ENCODE data around the gene CAD.

The CAD gene

DNA sequence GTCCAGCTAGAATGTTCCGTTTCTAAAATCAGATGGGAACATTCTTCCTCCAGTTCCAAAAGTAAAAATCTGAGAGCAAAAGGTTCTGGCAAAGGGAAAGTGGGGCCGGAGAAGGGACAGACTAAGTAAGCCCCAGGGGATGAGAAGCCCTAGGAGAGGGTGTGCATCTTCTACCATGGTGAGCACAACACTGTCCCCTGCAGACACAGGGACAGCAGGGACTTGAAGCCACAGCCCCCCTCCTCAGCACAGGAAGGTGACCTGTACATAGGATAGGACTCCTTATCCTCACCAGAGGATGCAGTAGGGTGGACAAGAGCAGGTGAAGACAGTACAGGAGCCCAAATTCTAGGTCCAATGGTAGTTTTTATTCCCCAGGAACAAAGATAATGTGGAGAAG, 17.9 kb upstream of the CAD start:
- no peak for DNase-seq

DNA sequence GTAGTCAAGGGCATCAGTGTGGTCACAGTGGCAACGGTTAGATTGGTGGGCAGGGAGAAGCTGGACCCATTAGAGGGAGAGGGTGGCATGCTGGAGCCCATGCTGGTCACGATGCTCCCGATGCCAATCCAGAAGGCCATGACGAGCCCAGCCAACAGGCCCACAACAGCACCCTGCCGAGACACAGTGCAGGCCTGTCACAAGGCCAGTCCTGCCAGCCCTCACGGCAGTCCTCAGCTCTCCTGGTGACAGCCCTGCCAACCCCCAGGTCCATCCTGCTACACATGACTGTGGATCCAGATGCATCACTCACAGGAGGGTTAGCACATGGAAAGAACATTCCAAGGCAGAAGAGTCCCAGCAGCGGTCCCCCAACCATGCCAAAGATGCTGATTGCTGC, 15.5 kb upstream of the CAD start:
- no peak for DNase-seq

DNA sequence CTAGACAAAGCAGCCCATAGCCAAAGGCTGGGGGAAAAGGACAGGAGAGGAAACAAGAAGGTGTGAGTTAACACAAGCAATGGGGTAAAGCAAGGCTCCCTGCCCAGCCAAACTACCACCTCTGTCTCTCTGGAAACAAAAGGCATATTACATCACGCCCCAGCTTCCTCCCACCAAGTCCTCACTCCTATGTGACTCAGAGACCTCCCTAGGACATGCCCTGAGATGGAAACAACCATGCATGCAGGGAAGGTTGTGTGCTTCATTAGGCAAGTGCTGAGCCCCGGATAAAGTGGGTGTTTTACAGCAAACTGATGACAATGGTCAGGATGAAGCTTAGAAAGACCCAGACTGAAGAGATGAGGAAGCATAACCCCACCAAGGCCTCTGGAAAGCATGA, 14.3 kb upstream of the CAD start:
- DNase-seq: no peak

DNA sequence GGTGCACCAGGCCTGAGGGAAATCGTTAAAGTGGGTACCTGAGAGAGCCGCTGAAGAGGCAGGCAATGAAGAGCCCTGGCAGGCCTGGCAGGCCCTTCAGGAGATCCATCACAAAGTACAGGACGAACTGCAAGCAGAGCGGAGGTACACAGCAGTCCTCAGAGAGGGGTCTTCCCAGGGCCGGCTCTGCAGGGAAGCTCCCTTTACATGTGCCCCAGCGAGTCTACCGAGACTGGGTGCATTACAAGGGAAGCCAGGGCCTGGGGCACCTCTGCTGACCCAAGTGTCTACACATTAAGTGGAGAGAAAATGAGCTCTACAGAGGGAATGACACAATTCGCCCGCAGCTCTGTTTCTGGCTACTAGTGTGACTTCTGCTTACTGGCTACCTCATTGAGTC, 13.4 kb upstream of the CAD start:
- DNase-seq: no peak

DNA sequence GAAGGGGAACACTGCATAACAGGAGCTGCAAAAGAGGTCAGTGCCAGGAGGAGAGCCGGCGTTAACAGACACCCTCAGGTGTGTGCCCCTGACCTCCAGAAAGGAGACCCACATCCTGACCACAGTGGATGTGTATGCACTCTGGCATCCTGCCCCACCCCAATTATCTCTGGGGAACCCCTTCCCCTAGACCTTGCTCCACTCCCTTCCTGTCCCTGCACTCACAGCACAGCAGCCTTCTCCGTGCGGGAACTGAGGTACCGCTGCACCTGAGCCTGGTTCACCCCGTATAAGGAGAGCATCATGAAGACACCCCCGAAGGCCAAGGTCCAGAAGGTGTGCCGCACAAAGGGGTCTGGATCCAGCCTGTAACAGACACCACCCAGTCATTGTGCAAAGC, 12.6 kb upstream of the CAD start:
- no peak for DNase-seq

DNA sequence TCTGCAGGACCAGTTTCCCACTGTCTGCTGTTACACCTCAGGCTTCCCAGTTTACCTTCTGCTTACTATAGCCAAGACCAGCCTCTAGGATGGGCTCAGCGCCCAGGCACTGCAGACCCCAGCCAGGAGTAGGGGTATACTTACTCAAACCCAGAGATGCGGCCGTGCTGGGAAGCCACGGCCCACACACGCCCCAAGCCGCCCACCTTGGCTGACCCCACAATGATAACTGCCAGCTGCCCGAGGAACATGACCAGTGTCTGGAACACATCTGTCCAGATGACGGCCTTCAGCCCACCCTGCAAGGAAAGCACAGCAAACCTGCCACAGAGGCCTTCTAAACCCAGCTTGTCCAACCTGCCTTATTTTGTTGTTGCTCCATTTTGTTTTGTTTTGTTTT, 12.0 kb upstream of the CAD start:
- no peak for DNase-seq

DNA sequence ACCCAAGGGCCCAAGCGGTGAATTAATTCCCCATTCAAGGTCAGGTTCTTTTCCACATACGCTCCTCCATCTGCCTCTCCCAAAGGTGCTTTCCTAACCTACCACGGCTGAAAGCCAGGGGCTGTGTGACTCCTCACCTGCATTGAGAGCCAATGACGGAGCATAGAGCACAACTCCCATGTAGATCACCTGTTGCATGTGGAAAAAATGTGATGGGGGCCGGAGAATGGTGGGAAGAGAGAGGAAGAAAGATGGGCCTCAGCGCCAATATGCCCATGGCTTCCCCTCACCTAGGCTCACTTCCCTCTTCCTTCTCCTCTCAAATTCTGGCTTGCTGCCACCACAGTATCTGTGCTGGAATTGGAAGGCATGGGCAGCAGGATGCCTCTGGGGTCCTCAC, 10.8 kb upstream of the CAD start:
- no peak for DNase-seq

DNA sequence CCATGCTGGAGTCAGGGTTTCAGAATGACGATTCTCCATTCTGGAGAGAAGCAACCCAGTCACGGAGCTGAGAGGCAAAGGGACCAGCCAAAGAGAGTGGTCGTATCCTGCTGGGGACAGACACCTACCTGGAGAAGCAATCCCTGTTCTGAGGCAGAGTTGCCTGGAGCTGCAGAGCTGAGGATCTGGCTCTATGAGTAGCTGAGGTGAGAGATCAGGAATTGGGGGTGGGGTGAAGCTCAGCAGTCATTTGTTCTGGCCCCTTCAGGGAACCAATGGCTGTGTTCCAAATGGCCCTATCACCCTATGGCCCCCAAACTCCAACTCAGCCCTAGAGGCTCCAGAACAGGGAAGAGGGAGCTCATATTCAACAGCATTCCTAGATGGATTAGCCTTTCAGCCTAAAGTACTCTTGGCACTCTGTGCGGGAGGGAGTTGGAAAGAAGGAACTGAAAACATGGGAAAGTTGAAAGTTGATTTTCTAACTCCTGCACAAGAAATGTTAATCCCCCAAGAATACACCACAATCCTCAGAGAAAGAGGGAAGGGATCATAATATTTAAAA, 8.6 kb upstream of the CAD start:
- DNase-seq: no peak

DNA sequence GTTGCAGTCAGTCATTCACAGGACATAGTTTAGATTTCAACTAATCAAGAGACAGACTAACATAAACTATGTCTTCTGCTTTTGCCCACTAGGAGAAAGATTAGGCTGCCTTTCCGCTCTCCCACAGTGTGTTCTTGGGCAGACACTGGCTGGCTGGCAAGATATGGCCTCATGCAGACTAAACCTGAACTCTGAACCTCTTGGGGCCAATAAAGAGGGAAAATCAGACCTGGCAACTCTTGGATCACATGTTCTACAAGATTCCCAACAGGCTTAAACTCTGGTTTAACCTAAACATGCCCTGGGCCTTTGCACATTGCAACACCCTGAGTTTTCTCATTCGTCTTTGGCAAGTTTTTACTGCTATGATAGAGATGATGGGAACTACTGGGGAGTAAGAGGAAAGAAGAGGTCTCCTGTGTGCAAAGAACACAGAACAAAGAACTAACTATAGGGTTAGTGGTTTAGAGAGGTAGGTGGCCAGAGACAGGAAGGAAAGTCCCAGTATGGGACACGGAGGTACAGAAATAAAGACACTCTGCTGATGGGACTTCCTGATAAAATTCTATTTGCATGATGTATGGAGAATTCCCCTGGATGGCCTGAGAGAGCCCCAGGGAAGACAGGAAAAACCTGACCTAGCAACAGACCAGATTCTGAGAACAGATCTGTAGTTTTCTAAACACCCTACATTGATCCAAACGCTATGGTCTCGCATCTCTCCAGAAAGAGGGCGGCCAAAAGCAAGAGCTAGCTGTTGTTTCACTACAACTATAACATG, 7.4 kb upstream of the CAD start:
- peak; percentile 51 for DNase-seq

DNA sequence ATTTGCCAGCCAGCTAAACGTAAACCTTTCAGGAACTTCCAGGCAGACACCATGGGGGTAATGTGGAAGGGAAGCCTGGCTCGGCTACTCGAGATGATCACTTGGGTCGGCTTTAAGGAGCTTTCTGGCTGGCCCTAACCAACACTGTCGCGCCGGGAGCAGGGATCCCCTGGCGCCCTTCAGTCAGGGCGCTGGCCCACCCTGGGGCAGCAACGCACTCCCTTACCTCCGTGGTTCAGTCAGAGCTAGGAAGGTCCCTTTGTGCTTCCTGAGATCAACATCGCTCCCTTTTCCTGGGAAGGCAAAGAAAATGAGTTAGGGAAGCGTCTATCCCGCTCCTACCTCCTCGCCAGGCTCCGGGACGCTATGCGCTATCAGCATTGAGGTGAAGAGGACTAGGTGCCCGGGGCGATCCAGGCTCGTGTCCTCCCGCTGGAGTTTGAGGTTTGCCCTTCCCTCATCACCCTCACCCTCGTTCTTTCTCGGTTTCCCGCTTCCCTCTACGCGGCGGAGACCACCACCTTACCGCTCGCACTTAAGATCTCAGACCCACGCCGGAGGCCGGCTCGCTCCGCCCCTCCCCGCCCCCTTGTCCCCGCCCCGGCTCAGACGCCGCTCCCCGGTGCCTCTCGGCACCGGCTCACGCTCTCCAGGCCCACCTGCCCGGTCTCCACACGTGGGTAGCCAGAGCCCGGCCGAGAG, 5.8 kb upstream of the CAD start:
- DNase-seq: peak; percentile 12

DNA sequence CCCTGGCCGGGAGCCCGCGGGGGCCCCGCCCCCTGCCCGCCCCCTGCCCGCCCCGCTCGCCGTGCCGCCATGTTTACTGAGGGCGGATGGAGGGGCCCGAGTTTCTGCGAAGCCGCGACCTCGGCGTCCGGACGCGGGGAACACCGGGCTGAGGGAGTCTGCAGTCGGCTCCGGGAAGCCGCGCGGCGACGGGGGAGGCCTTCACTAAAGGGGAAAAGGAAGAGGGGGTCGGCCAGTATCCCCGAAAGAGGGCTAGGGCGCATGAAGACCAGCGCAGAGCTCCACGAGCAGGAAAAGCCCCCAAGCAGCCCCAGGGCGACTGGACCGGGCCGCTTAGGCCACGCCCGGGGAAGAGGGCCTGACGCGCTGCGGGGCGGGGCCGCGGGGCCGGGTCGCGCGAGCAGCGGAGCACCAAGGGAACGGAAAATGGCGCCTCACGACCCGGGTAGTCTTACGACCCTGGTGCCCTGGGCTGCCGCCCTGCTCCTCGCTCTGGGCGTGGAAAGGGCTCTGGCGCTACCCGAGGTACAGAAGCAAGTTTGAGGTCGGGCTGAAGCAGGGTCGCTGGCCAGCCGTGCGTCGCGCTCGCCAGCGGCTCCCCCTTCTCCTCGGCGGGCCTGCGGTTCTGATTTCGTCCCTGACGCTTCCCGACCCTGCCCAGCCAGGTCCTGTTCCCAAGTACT, 5.1 kb upstream of the CAD start, which contains the start of the genes ATRAID and SLC5A6:
Gene ATRAID (plus strand): TSS at position 99 of the 683 bp plus-strand sequence. CDS start 328 bp downstream, at position 427.
Gene SLC5A6 (minus strand): TSS at position 326 of the 683 bp plus-strand sequence. CDS start 4,618 bp downstream, outside the sequence.
- DNase-seq: peak; percentile 89

DNA sequence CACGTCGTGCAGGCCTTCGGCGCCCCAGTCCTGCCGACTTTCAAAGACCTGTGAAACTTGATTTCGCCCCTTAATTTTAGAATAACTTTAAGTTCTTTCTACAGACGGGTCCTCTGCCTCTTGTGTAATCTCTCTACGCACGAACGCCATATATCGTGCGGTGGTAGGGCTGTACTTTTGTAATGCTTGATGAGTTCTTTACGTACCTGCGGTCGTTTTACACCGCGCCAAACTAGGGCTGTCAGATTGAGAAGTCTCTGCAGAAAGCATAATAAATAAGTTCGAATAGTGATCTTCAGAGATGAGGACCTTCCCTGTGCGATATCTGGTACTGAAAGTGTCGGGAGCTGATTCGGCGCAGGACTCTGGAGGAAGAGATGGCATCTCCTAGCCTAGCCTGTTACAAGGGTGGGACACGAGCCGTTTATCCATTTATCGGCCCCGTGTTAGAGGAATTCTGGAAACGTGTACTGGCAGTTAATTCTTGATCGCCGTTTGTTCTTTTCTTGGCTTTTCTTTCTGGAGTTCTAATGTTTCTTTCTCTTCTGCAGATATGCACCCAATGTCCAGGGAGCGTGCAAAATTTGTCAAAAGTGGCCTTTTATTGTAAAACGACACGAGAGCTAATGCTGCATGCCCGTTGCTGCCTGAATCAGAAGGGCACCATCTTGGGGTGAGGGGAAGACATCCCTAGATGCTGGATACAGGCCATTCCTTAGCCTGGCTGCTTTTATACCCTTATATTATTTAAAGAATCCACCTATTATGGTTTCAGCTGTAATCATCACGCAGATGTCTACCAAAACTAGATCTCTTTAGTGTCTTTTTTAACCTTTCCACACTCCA, 4.3 kb upstream of the CAD start:
- DNase-seq: peak; percentile 67

DNA sequence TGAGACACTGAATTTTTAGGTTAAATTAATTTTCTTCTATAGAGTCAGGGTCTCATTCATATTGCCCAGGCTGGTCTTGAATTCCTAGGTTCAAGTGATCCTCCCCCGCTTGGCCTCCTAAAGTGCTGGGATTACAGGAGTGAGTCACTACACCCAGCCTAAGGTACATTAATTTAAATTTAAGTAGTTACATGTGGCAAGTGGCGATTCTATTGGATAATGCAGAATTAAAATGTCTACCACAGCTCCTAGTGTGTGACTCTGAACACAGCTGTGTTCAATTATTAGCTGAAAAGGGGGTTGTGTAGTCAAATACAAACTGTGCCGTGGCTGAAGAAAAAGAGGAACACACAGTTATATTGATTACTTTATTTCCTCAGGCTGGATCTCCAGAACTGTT, 2.2 kb upstream of the CAD start:
- DNase-seq: no peak

DNA sequence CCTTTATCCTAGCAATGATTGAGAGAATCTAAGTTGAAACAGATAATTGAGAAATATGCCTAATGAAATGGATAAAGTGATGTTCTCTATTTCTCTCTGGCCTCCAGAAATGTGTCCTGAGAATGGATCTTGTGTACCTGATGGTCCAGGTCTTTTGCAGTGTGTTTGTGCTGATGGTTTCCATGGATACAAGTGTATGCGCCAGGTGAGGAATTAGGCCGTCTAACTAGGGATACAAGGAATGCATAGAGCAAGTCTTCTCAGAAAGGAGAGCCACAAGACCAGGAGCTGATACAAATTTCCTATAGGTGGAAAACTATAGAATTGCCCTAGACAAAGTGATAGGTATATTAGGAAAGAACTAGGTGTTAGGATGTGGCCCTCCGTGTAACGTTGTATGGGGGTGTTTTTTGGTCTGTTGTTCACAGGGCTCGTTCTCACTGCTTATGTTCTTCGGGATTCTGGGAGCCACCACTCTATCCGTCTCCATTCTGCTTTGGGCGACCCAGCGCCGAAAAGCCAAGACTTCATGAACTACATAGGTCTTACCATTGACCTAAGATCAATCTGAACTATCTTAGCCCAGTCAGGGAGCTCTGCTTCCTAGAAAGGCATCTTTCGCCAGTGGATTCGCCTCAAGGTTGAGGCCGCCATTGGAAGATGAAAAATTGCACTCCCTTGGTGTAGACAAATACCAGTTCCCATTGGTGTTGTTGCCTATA, 592 bp upstream of the CAD start:
- DNase-seq: no peak

DNA sequence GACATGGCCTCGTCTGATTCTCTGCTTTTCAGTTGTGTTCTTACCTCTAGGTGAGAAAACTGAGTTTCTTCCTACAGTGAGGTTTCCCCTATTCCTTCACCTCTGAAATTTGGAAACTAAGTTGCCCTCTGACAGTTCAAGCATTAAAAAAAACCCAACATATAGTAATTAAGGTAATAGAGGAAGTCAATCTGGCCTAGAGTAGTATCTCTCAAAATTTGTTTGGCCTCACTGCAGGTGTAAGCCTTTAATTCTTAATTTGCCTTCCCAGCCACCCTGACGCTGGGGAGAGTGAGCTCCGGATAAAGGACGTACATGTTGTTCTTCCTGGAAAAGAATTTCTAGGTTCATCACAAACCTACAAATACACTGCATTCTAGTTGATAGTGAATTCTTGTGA, 1.4 kb downstream of the CAD start:
- DNase-seq: no peak

DNA sequence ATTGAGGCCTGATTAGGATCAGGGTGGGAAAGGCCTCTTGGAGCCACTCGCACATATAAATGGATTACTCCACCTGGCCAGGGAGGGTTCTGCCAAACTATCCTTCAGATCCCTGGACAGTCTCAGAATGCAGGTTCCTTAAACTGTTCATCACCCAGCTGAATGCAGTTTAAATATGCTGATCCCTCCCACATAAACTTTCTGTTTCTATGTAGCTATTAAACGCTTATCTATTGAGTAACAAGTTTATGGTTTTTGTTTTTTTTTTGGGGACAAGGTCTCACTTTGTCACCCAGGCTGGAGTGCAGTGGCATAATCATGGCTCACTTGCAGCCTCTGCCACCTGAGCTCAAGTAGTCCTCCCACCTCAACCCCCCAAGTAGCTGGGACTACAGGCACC, 1.9 kb downstream of the CAD start:
- DNase-seq: no peak

DNA sequence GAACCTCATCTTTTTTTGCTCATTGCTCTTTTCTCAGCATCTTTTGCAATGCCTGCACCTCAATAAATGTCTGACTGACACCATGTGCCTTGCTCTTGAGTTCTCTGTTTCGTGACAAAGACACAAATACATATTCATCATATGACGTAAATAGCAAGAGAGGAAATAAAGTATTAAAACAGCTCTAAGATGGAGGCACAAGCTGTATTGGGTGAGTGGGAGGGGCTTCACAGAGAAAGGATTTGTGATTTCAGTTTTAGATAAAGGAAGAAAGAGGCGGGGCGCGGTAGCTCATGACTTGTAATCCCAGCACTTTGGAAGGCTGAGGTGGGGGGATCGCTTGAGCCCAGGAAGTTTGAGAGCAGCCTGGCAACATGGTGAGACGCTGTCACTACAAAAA, 2.9 kb downstream of the CAD start:
- no peak for DNase-seq

DNA sequence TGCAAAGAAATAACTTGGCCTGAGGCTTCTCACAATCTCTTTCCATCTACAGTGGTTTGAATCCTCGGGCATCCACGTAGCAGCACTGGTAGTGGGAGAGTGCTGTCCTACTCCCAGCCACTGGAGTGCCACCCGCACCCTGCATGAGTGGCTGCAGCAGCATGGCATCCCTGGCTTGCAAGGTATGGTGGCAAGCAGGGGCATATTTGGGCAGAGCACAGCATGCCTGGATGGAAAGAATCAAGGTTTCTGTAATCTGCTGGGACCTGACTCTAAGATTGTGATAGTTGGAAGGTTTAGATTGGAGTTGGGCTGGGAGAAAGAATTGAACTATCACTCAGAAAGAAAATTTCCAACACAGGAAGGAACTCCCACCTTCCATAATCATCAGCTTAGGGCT, 4.0 kb downstream of the CAD start:
- no peak for DNase-seq

DNA sequence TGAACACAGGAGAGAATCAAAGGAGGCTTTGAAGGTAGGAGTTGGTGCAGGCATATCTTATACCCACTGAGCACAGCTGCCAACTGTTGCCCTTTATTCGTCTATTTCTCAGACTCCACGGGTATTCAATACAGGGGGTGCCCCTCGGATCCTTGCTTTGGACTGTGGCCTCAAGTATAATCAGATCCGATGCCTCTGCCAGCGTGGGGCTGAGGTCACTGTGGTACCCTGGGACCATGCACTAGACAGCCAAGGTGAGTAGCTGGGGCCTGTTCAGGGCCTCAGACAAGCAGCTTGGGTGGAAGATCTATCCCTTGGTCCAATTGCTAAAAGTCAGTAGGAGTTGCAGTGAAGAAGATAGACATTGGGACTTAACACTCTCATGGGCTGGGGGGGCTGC, 5.2 kb downstream of the CAD start:
- DNase-seq: no peak

DNA sequence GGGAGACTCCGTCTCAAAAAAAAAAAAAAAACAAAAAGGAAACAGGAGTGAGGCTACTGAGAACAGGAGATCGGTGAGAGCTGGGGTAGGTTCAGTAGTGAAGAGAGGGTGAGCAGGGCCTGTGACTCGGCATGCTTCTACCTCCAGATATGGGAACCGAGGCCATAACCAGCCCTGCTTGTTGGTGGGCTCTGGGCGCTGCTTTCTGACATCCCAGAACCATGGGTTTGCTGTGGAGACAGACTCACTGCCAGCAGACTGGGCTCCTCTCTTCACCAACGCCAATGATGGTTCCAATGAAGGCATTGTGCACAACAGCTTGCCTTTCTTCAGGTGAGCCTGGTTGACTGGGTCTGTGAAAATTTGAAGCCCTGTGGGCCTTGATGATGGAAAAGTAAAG, 6.2 kb downstream of the CAD start:
- no peak for DNase-seq

DNA sequence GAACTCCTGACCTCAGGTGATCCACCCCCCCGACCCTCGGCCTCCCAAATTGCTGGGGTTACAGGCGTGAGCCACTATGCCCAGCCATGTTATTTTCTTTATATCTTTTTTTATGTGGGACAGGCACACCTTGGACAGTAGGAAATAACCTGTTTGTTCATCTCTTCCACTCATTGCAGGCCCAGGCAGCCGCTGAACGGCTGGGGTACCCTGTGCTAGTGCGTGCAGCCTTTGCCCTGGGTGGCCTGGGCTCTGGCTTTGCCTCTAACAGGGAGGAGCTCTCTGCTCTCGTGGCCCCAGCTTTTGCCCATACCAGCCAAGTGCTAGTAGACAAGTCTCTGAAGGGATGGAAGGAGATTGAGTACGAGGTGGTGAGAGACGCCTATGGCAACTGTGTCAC, 8.4 kb downstream of the CAD start:
- DNase-seq: no peak

DNA sequence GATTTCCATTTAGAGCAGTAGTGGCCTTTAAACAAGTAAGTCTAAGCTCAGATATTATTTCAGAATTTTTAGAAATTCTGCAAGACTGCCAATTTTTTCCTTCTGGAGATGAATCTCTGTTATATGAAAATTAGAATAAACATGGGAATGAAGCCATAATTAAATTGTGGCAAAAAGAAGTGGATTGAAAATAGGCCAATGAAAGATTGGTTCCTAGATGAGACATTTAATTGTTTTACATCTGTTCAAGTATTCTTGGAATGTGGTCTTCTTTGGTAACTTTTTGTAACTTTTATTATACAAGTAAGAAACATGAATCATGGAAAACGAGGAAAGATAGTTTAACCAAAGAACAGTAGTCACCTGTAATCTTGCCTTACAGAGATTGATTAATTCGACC, 10.3 kb downstream of the CAD start:
- no peak for DNase-seq
